ENCODE data around the gene CYSLTR1.
"Not testable (repeated sequence)": the region's sequence is repeated elsewhere in the genome, so short reads cannot be mapped to it uniquely, and the experiment has no call there.

GRCh38 chrX:78226047-78226446, 101.4 kb downstream of the CYSLTR1 start:
- TF ChIP-seq, protein P1, sequence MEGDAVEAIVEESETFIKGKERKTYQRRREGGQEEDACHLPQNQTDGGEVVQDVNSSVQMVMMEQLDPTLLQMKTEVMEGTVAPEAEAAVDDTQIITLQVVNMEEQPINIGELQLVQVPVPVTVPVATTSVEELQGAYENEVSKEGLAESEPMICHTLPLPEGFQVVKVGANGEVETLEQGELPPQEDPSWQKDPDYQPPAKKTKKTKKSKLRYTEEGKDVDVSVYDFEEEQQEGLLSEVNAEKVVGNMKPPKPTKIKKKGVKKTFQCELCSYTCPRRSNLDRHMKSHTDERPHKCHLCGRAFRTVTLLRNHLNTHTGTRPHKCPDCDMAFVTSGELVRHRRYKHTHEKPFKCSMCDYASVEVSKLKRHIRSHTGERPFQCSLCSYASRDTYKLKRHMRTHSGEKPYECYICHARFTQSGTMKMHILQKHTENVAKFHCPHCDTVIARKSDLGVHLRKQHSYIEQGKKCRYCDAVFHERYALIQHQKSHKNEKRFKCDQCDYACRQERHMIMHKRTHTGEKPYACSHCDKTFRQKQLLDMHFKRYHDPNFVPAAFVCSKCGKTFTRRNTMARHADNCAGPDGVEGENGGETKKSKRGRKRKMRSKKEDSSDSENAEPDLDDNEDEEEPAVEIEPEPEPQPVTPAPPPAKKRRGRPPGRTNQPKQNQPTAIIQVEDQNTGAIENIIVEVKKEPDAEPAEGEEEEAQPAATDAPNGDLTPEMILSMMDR (IDR thresholded peaks at IDR 0.05): not testable (repeated sequence)
- TF ChIP-seq POLR2A (IDR thresholded peaks at IDR 0.05): not testable (repeated sequence)

All from Peyer's patch (tissue), 4 donors.